Progenitor cell of endocrine pancreas (in vitro differentiated cells): ENCODE results near the gene EIF3A. TPM values are rescaled to one million over a fixed set of nuclear protein-coding genes. Genes with fewer than 3 reads are reported as not detected.

ENCODE experiments used
- DNase-seq: peaks from one replicate; pipeline ENCODE4 v3.0.0; 2021; ENCODE audit warnings: low spot score; ENCODE audit not compliant: unreplicated experiment
- H3K27ac Mint-ChIP-seq: 2 replicates; pipeline ENCODE4 v1.8.0; 2021; ENCODE audit warnings: mild to moderate bottlenecking, moderate library complexity, mixed read lengths
- H3K27me3 Mint-ChIP-seq: 2 replicates; pipeline ENCODE4 v1.8.0; 2021; ENCODE audit warnings: mixed read lengths
- H3K36me3 Mint-ChIP-seq: 2 replicates; pipeline ENCODE4 v1.8.0; 2022; ENCODE audit warnings: mixed read lengths; ENCODE audit not compliant: insufficient read depth
- H3K4me1 Mint-ChIP-seq: 2 replicates; pipeline ENCODE4 v1.8.0; 2021; ENCODE audit warnings: low read depth, mixed read lengths
- H3K4me3 Mint-ChIP-seq: 2 replicates; pipeline ENCODE4 v1.8.0; 2021; ENCODE audit warnings: low read depth, mild to moderate bottlenecking, moderate library complexity, mixed read lengths
- H3K9me3 Mint-ChIP-seq: 2 replicates; pipeline ENCODE4 v1.8.0; 2021; ENCODE audit warnings: low read depth, mixed read lengths
- CTCF ChIP-seq: fragments of 200-600 bp; sonication (generic); IDR thresholded peaks from one replicate; pipeline ENCODE4 v1.5.0; 2021; ENCODE audit warnings: antibody characterized with exemption, mild to moderate bottlenecking; ENCODE audit not compliant: unreplicated experiment
- total RNA-seq: library from RNA; stranded (reverse); gene quantifications from 2 replicates; pipeline ENCODE4 v1.2.1, GENCODE V29; 2021

EIF3A gene
- total RNA-seq, 1 donor from 2014 or later: 127 TPM

GRCh38 chr10:118997379-118997778 is 83.2 kb downstream of the EIF3A start:
- no peaks in the 10 kb centered on the region for H3K9me3 Mint-ChIP-seq
- no peaks in the 10 kb centered on the region for H3K4me1 Mint-ChIP-seq
- H3K36me3 Mint-ChIP-seq: no peaks in the 10 kb centered on the region
- no peak for TF ChIP-seq CTCF
- H3K4me3 Mint-ChIP-seq: no peak overlapping the region
- no peak for DNase-seq
- no peak overlapping the region for H3K27ac Mint-ChIP-seq
- no peaks in the 10 kb centered on the region for H3K27me3 Mint-ChIP-seq

GRCh38 chr10:118995739-118996138 is 84.9 kb downstream of the EIF3A start:
- no peak overlapping the region for H3K4me3 Mint-ChIP-seq
- no peaks in the 10 kb centered on the region for H3K27me3 Mint-ChIP-seq
- TF ChIP-seq CTCF: no peak
- no peak for DNase-seq
- H3K4me1 Mint-ChIP-seq: peaks cover 5% of the 10 kb centered on the region
- no peaks in the 10 kb centered on the region for H3K9me3 Mint-ChIP-seq
- H3K36me3 Mint-ChIP-seq: no peaks in the 10 kb centered on the region
- H3K27ac Mint-ChIP-seq: no peak overlapping the region

GRCh38 chr10:118994321-118994720 is 86.3 kb downstream of the EIF3A start:
- H3K27ac Mint-ChIP-seq: no peak overlapping the region
- H3K4me3 Mint-ChIP-seq: no peak overlapping the region
- peaks cover 5% of the 10 kb centered on the region for H3K4me1 Mint-ChIP-seq
- TF ChIP-seq CTCF: no peak
- peaks cover 3% of the 10 kb centered on the region for H3K9me3 Mint-ChIP-seq
- no peak for DNase-seq
- H3K27me3 Mint-ChIP-seq: no peaks in the 10 kb centered on the region
- no peaks in the 10 kb centered on the region for H3K36me3 Mint-ChIP-seq

GRCh38 chr10:118993214-118993613 is 87.4 kb downstream of the EIF3A start:
- Mint-ChIP-seq H3K36me3 (no peaks in the 10 kb centered on the region), H3K27ac (no peak overlapping the region), H3K27me3 (no peaks in the 10 kb centered on the region), H3K4me3 (no peak overlapping the region), H3K4me1 (peaks cover 5% of the 10 kb centered on the region), H3K9me3 (peaks cover 5% of the 10 kb centered on the region)
- no peak for DNase-seq
- TF ChIP-seq CTCF: no peak

- H3K4me1 Mint-ChIP-seq: peaks cover 5% of the 10 kb centered on the region
- no peak overlapping the region for H3K27ac Mint-ChIP-seq
- H3K9me3 Mint-ChIP-seq: peaks cover 5% of the 10 kb centered on the region
- DNase-seq: no peak
- no peaks in the 10 kb centered on the region for H3K36me3 Mint-ChIP-seq
- H3K27me3 Mint-ChIP-seq: no peaks in the 10 kb centered on the region
- no peak overlapping the region for H3K4me3 Mint-ChIP-seq
- no peak for TF ChIP-seq CTCF
Measured at GRCh38 chr10:118992496-118992895, 88.1 kb downstream of the EIF3A start.
